Stimulated activated CD4-positive, alpha-beta T cell treated with anti-CD3 and anti-CD28 coated beads, Interleukin-4, amount 100 ng/mL, for 4 hours (primary cell): ENCODE measurements around the gene CCDC9B.
A peak's percentile ranks its signal among the peaks of the same experiment; 100 is the strongest.

Experiments used
- DNase-seq, 2 experiments: peaks; one replicate each; pipeline ENCODE4 v3.0.0-alpha.2; 2020

The CCDC9B gene

GRCh38 chr15:40327457-40327856 lies 13.3 kb downstream of the CCDC9B start:
- no peak for DNase-seq

DNA sequence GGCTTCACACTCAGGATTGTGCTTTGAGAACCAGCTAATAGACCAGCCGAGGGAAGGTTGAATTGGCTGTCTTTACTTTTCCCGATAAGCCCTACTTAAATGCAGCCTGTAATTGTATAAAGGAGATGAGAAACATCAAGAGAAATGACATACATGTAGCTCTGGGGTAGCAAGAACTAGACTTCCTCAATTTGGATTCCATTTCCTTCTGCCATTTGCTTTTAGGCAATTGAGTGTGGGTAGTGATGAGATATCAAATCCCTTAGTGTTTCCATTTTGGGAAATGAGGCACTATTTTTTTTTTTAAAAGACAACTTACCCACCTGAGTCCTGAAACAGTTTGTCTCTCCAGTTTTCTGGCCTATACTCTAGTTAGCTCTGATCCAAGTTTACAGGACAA lies 15.0 kb downstream of the CCDC9B start:
- no peak for DNase-seq

GRCh38 chr15:40325188-40325587 lies 15.6 kb downstream of the CCDC9B start:
- no peak for DNase-seq

- peak in 1 of 2 experiments; percentile 21 for DNase-seq
Observed at GRCh38 chr15:40323953-40324937, 16.5 kb downstream of the CCDC9B start.

GRCh38 chr15:40323239-40323952 lies 17.3 kb downstream of the CCDC9B start, which contains the start of gene INAFM2:
Gene INAFM2 (plus strand): TSS chr15:40323692. CDS start chr15:40324056, 364 bp downstream.
- DNase-seq: peak; percentile 87 to 91

- no peak for DNase-seq
Observed at GRCh38 chr15:40322531-40323238, 18.1 kb downstream of the CCDC9B start.

DNA sequence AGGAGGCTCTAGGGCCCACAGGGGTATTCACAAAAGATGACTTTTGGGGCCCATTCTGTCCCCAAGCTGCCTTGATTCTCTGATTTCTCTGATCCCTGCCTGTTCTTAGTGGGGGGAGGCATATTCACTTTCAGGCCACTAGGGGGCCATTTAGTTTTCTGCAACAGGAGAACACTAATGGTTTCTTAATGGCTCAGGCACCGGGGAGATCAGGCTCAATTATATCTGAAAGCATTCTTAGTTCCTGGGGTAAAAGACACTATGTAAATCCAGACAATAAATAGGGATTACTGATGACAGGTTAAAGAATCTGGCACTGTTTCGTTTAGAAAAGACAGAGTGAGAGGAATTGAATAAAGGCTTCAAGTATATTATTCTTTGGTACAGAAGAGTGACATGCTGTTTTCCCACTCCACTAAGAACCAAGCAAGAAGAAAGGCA lies 19.8 kb downstream of the CCDC9B start:
- peak in 1 of 2 experiments; percentile 46 for DNase-seq

- DNase-seq: no peak
Observed at GRCh38 chr15:40320409-40320808, 20.3 kb downstream of the CCDC9B start.

DNA sequence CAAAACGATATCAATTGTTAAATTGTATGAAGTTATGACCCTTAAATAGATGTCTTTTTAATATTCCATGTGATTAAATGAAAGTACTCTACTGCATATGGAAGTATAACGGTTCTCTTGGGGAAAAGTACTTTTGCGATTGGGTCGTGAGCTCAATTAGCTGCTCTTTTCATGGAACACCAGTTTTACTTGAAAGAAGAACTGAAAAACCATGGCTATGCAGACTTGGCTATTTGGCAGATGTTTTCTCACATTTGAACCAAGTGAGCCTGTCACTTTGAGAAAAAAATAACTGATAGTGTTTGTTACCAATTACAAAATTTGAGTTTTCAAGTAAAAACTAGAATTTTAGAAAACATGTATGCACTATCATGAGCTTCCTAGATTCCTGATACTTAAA lies 23.2 kb downstream of the CCDC9B start:
- no peak for DNase-seq

GRCh38 chr15:40316931-40317330 lies 23.8 kb downstream of the CCDC9B start:
- no peak for DNase-seq

DNA sequence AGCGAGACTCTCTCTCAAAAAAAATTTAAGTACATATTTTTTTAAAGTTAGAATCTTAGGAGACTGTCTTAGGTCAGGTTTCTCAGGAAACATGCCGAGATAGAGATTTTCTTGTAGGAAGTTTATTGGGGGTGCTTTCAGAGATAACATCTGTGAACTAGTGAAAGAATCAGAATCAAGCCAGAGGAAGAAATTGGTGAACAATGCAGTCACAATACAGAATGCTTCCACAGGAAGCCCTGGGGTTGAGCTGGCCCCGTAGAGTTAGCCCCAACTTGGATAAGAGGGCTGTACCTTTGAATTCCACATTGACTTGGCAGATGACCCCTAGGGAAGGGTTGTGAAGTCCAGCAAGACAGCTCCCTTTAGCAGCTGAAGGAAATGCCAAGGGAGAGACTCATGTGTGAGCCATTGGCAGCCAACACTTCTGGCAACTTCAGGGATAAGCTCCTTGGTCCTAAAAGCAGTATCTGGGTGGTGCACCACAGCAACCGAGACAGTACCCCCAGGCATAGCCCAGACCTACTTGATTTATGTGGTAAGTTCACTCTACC lies 25.9 kb downstream of the CCDC9B start:
- no peak for DNase-seq

GRCh38 chr15:40313531-40314398 lies 27.0 kb downstream of the CCDC9B start:
- peak in 1 of 2 experiments; percentile 8 for DNase-seq

- DNase-seq: no peak
Observed at GRCh38 chr15:40312370-40313158, 28.2 kb downstream of the CCDC9B start.

DNA sequence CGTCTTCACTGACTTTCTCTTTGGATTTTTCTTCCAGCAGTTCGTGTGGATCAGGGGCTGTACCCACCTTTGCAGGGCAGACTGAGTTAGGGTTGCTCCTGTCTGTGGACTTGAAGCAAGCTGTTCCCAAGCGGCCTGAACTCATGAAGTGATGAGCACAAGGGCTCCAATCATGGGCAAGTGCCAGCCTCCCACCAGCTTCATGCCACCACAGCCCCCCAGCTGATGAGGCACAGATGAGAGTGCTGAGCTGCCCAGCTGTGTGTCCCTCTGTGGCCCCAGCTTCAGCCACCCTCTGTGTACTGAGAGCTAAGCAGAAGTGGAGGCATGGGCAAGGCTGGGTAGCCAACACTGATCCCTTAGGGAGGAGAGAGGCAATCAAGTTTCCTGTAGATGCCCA lies 29.7 kb downstream of the CCDC9B start:
- DNase-seq: no peak

GRCh38 chr15:40310001-40310959 lies 30.5 kb downstream of the CCDC9B start:
- DNase-seq: peak; percentile 34 to 49

- DNase-seq: no peak
Observed at GRCh38 chr15:40309344-40309862, 31.3 kb downstream of the CCDC9B start.

DNA sequence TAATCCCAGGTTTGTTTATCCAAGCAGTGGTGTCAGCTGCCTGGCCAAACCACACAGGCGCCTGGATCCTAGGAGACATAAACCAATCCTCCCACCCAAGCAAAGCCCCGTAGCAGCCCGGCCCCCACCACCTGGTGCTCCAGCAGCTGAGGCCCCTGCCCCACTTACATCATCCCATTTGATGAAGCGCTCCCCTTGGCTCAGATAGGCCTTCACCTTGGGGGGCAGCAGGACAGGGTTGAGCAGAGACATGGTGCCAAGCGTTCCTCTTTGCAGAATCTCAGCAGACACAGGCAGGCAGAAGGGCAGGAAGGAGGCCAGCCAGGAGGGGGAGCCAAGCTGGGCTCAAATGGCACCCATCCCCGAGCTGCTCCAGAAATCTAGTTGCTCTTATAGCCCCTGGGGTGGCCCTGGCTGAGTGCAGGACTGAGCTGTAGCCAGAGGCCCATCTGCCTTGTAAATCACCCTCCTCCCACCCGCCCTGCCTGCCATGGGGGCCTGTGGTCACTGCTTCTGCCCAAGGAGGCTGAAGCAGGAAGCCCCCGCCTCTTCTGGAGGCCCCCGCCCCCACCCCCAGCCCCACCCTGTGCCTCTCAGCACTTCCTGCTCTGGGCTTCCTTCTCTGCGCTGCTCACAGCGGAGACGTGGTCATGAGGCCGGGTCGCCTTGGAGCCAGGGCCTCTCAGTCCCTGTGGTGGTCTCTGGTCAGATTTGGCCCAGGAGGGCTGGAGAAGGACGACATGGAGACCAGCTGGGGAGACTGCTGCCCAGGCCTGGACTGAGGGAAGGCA lies 33.1 kb downstream of the CCDC9B start, which contains the start of gene PLCB2:
Gene PLCB2 (minus strand): TSS at position 515 of the 791 bp plus-strand sequence. CDS start 263 bp downstream, at position 252.
- peak; percentile 56 to 57 for DNase-seq

DNA sequence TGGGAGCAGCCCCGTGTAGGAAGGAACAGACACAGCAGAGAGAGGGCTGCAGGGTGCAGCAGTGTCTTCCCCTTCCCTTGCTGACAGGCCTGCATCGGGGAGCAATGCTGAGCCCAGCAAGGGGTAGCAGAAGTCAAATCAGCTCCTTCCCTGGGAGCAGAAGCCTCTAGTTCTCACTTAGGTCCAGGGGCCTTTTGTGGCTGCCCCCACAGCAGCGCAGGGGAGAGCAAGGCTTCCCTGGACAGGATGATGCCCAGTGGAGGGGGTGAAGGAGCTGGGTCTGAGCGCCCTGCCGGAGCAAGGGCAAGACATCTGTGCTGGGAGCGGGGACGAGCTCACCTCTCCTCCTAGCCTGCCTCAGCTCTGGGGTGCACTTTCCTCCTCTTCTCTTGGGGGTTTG lies 33.8 kb downstream of the CCDC9B start:
- DNase-seq: no peak
